Endometrial microvascular endothelial cells (primary cell): ENCODE measurements around the gene TSPAN10. TPM values are rescaled to one million over a fixed set of nuclear protein-coding genes. Genes with fewer than 3 reads are reported as not detected.

Experiments
- in situ Hi-C: cut with HindIII; loops from 2 replicates; pipeline ENCODE4 v1.10.0; 2017; ENCODE audit warnings: low sequenced_read_pairs, low pct_unique_long_range_greater_than_20kb; ENCODE audit errors: inconsistent ontology term
- total RNA-seq: library from RNA; depleted of rRNA; stranded (reverse); fragments of >200 nt; gene quantifications from one replicate; pipeline ENCODE4 v1.2.3, GENCODE V29; 2015; ENCODE audit errors: inconsistent ontology term

Gene TSPAN10
- total RNA-seq, 1 donor from 2014 or later, result not detected

GRCh38 chr17:81621494-81622130 is 15.4 kb upstream of the TSPAN10 start:
- in situ Hi-C loops, result no loop called here

- in situ Hi-C loops, result no loop called here
These were observed 6.7 kb upstream of the TSPAN10 start for GRCh38 chr17:81630274-81630673.

- in situ Hi-C loops, result no loop called here
These were observed 5.5 kb upstream of the TSPAN10 start for GRCh38 chr17:81631482-81631881.

GRCh38 chr17:81635431-81635830 is 1.6 kb upstream of the TSPAN10 start:
- in situ Hi-C loops, result no loop called here

- in situ Hi-C loops, result no loop called here
These were observed 957 bp upstream of the TSPAN10 start for GRCh38 chr17:81635973-81636504.

- in situ Hi-C loops, result no loop called here
These were observed 1.7 kb downstream of the TSPAN10 start for GRCh38 chr17:81638683-81639082.

GRCh38 chr17:81640011-81640410 is 3.0 kb downstream of the TSPAN10 start:
- in situ Hi-C loops, result no loop called here

- in situ Hi-C loops, result no loop called here
These were observed 5.0 kb downstream of the TSPAN10 start for GRCh38 chr17:81641825-81642489.

GRCh38 chr17:81644496-81644895 is 7.5 kb downstream of the TSPAN10 start:
- in situ Hi-C loops, result no loop called here

- in situ Hi-C loops, result no loop called here
These were observed 8.3 kb downstream of the TSPAN10 start for GRCh38 chr17:81644976-81645952.

- in situ Hi-C loops, result no loop called here
These were observed 10.0 kb downstream of the TSPAN10 start for GRCh38 chr17:81646869-81647600.

GRCh38 chr17:81647640-81648012 is 10.6 kb downstream of the TSPAN10 start:
- in situ Hi-C loops, result no loop called here

- in situ Hi-C loops, result no loop called here
These were observed 11.2 kb downstream of the TSPAN10 start for GRCh38 chr17:81648013-81648706.

GRCh38 chr17:81648707-81649085 is 11.7 kb downstream of the TSPAN10 start:
- in situ Hi-C loops, result no loop called here

- in situ Hi-C loops, result no loop called here
These were observed 14.0 kb downstream of the TSPAN10 start for GRCh38 chr17:81650951-81651350.

- in situ Hi-C loops, result no loop called here
These were observed 14.7 kb downstream of the TSPAN10 start for GRCh38 chr17:81651692-81652091.

GRCh38 chr17:81652906-81653771 is 16.1 kb downstream of the TSPAN10 start:
- in situ Hi-C loops, result no loop called here
